ENCODE results near the gene MIPOL1. TPM values are rescaled to one million over a fixed set of nuclear protein-coding genes. Genes with fewer than 3 reads are reported as not detected.
"Not testable (repeated sequence)": the region's sequence is repeated elsewhere in the genome, so short reads cannot be mapped to it uniquely, and the experiment has no call there.

Gene MIPOL1
- total RNA-seq, 3 donors from 2014 or later: 12.2 to 48.8 (median 36.1) TPM

- no peak overlapping the region for H3K27ac ChIP-seq
- no peaks in the 10 kb centered on the region for H3K4me1 ChIP-seq
- H3K36me3 ChIP-seq: peaks cover 6% of the 10 kb centered on the region
- TF ChIP-seq POLR2AphosphoS5 (IDR thresholded peaks at IDR 0.05) (no peak), CTCF (IDR thresholded peaks at IDR 0.05) (no peak), POLR2A (IDR thresholded peaks at IDR 0.05) (no peak)
- H3K27me3 ChIP-seq: no peaks in the 10 kb centered on the region
- H3K9me3 ChIP-seq: no peaks in the 10 kb centered on the region
- DNase-seq (ENCODE audit: low spot score in 2 of 2): no peak
- H3K4me3 ChIP-seq: no peak overlapping the region
- intact Hi-C loops (cut with DNase I; ENCODE audit: low total_unique reads): no loop called here
Observed at GRCh38 chr14:37550511-37550910, 352.8 kb downstream of the MIPOL1 start.

- Histone ChIP-seq H3K36me3 (peaks cover 6% of the 10 kb centered on the region), H3K4me1 (no peaks in the 10 kb centered on the region), H3K4me3 (no peak overlapping the region), H3K9me3 (no peaks in the 10 kb centered on the region), H3K27ac (no peak overlapping the region), H3K27me3 (no peaks in the 10 kb centered on the region)
- TF ChIP-seq POLR2A (IDR thresholded peaks at IDR 0.05) (no peak), CTCF (IDR thresholded peaks at IDR 0.05) (no peak), POLR2AphosphoS5 (IDR thresholded peaks at IDR 0.05) (no peak)
- DNase-seq (ENCODE audit: low spot score in 2 of 2): no peak
- intact Hi-C loops (cut with DNase I; ENCODE audit: low total_unique reads): no loop called here
Observed at GRCh38 chr14:37551119-37551518, 353.4 kb downstream of the MIPOL1 start.

- Histone ChIP-seq H3K4me3 (no peak overlapping the region), H3K27me3 (no peaks in the 10 kb centered on the region), H3K27ac (no peak overlapping the region), H3K9me3 (no peaks in the 10 kb centered on the region), H3K4me1 (no peaks in the 10 kb centered on the region), H3K36me3 (peaks cover 6% of the 10 kb centered on the region)
- intact Hi-C loops (cut with DNase I; ENCODE audit: low total_unique reads): no loop called here
- TF ChIP-seq CTCF (IDR thresholded peaks at IDR 0.05) (no peak), POLR2AphosphoS5 (IDR thresholded peaks at IDR 0.05) (no peak), POLR2A (IDR thresholded peaks at IDR 0.05) (no peak)
- DNase-seq (ENCODE audit: low spot score in 2 of 2): no peak
Observed at GRCh38 chr14:37553935-37554550, 356.3 kb downstream of the MIPOL1 start.

- H3K9me3 ChIP-seq; H3K36me3 ChIP-seq; H3K27me3 ChIP-seq; intact Hi-C loops (cut with DNase I; ENCODE audit: low total_unique reads); H3K27ac ChIP-seq; H3K4me1 ChIP-seq; DNase-seq (ENCODE audit: low spot score in 2 of 2); H3K4me3 ChIP-seq: not testable (repeated sequence)
Observed at GRCh38 chr14:37555596-37555995, 357.9 kb downstream of the MIPOL1 start.

GRCh38 chr14:37558740-37559139, 361.0 kb downstream of the MIPOL1 start:
- Histone ChIP-seq H3K4me3 (no peak overlapping the region), H3K4me1 (no peaks in the 10 kb centered on the region), H3K36me3 (no peaks in the 10 kb centered on the region), H3K27me3 (no peaks in the 10 kb centered on the region), H3K9me3 (no peaks in the 10 kb centered on the region), H3K27ac (no peak overlapping the region)
- intact Hi-C loops (cut with DNase I; ENCODE audit: low total_unique reads): no loop called here
- TF ChIP-seq POLR2A (IDR thresholded peaks at IDR 0.05) (no peak), POLR2AphosphoS5 (IDR thresholded peaks at IDR 0.05) (no peak), CTCF (IDR thresholded peaks at IDR 0.05) (no peak)
- DNase-seq (ENCODE audit: low spot score in 2 of 2): no peak

GRCh38 chr14:37559386-37559785, 361.6 kb downstream of the MIPOL1 start:
- TF ChIP-seq POLR2AphosphoS5 (IDR thresholded peaks at IDR 0.05) (no peak), POLR2A (IDR thresholded peaks at IDR 0.05) (no peak), CTCF (IDR thresholded peaks at IDR 0.05) (no peak)
- intact Hi-C loops (cut with DNase I; ENCODE audit: low total_unique reads): no loop called here
- Histone ChIP-seq H3K27ac (no peak overlapping the region), H3K4me3 (no peak overlapping the region), H3K9me3 (no peaks in the 10 kb centered on the region), H3K36me3 (no peaks in the 10 kb centered on the region), H3K4me1 (no peaks in the 10 kb centered on the region), H3K27me3 (no peaks in the 10 kb centered on the region)
- DNase-seq (ENCODE audit: low spot score in 2 of 2): no peak

Data from breast epithelium (tissue), 4 donors.